Astrocyte (in vitro differentiated cells and primary cell): Measurements from ENCODE around the gene EDC3.

Experiments
- EZH2 ChIP-seq: IDR thresholded peaks from 2 replicates; pipeline ENCODE4 v1.6.1; 2012; ENCODE audit warnings: mild to moderate bottlenecking, low read length, inconsistent platforms; ENCODE audit not compliant: insufficient read depth
- TF ChIP-seq, protein P1 (sequence below): IDR thresholded peaks from 2 replicates; pipeline ENCODE4 v1.5.1; 2011; ENCODE audit warnings: low read depth, mild to moderate bottlenecking, inconsistent platforms, low read length, moderate library complexity; ENCODE audit not compliant: insufficient read depth

DNA sequence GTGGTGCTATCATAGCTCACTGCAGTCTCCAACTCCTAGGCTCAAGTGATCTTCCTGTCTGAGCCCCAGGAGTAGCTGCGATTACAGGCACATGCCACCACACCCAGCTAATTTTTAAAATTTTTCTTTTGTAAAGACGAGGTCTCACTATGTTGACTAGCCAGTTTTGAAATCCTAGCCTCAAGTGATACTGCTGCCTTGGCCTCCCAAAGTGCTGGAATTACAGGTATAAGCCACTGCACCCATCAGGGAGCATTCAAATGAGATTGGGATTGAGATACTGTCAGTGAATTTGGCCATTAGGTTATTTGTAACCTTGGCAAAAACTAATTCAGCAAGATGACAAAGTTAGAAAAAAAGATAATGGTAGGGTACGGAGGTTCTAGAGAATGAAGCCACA is 21.7 kb downstream of the EDC3 start:
- TF ChIP-seq, protein P1, sequence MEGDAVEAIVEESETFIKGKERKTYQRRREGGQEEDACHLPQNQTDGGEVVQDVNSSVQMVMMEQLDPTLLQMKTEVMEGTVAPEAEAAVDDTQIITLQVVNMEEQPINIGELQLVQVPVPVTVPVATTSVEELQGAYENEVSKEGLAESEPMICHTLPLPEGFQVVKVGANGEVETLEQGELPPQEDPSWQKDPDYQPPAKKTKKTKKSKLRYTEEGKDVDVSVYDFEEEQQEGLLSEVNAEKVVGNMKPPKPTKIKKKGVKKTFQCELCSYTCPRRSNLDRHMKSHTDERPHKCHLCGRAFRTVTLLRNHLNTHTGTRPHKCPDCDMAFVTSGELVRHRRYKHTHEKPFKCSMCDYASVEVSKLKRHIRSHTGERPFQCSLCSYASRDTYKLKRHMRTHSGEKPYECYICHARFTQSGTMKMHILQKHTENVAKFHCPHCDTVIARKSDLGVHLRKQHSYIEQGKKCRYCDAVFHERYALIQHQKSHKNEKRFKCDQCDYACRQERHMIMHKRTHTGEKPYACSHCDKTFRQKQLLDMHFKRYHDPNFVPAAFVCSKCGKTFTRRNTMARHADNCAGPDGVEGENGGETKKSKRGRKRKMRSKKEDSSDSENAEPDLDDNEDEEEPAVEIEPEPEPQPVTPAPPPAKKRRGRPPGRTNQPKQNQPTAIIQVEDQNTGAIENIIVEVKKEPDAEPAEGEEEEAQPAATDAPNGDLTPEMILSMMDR: no peak
- no peak for TF ChIP-seq EZH2
